ENCODE measurements around the gene LAMTOR5.
A peak's percentile ranks its signal among the peaks of the same experiment; 100 is the strongest.

The LAMTOR5 gene

GRCh38 chr1:110385369-110385768, 22.1 kb downstream of the LAMTOR5 start:
- DNase-seq = no peak

- no peak for DNase-seq
Observed at GRCh38 chr1:110384581-110385321, 22.7 kb downstream of the LAMTOR5 start.

- DNase-seq = no peak
Observed at GRCh38 chr1:110383251-110383990, 24.1 kb downstream of the LAMTOR5 start.

GRCh38 chr1:110380672-110381283, 26.7 kb downstream of the LAMTOR5 start:
- DNase-seq = no peak

- no peak for DNase-seq
Observed at GRCh38 chr1:110375490-110375889, 32.0 kb downstream of the LAMTOR5 start.

GRCh38 chr1:110370827-110371226, 36.7 kb downstream of the LAMTOR5 start:
- DNase-seq = peak; percentile 11

- no peak for DNase-seq
Observed at GRCh38 chr1:110364221-110364620, 43.3 kb downstream of the LAMTOR5 start.

GRCh38 chr1:110361856-110362255, 45.6 kb downstream of the LAMTOR5 start:
- no peak for DNase-seq

GRCh38 chr1:110360431-110360830, 47.1 kb downstream of the LAMTOR5 start:
- DNase-seq = no peak

- no peak for DNase-seq
Observed at GRCh38 chr1:110356379-110356778, 51.1 kb downstream of the LAMTOR5 start.

GRCh38 chr1:110355321-110355720, 52.2 kb downstream of the LAMTOR5 start:
- DNase-seq = no peak

Measured in stimulated activated CD4-positive, alpha-beta T cell treated with anti-CD3 and anti-CD28 coated beads, Interleukin-4, amount 100 ng/mL, for 24 hours (primary cell).